GM12873 (cell line): Measurements from ENCODE around the gene BRD4.

Experiments
- TF ChIP-seq, protein P1 (sequence below): IDR thresholded peaks from 2 replicates; pipeline ENCODE4 v1.5.1; 2012; ENCODE audit warnings: low read depth, mild to moderate bottlenecking, moderate library complexity, low read length, control low read depth; ENCODE audit not compliant: insufficient read depth; ENCODE audit errors: missing control alignments

The BRD4 gene

DNA sequence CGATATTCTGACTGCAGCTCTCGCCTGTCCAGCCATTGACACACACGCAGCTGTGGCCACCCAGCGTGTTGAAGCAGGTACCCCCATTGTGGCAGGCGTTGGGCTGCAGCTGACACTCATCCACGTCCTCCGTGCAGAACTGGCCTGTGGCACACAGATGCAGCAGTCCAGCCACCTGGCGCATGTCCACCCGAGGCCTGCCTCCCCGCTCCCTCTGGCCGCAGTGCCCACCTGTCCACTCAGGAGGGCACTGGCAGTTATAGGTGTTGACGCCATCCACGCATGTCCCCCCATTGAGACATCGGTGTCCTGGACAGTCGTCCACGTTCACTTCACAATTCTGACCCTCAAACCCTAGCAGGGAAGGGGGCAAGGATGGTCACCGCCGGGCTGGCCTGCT lies 140.8 kb downstream of the BRD4 start:
- TF ChIP-seq, protein P1, sequence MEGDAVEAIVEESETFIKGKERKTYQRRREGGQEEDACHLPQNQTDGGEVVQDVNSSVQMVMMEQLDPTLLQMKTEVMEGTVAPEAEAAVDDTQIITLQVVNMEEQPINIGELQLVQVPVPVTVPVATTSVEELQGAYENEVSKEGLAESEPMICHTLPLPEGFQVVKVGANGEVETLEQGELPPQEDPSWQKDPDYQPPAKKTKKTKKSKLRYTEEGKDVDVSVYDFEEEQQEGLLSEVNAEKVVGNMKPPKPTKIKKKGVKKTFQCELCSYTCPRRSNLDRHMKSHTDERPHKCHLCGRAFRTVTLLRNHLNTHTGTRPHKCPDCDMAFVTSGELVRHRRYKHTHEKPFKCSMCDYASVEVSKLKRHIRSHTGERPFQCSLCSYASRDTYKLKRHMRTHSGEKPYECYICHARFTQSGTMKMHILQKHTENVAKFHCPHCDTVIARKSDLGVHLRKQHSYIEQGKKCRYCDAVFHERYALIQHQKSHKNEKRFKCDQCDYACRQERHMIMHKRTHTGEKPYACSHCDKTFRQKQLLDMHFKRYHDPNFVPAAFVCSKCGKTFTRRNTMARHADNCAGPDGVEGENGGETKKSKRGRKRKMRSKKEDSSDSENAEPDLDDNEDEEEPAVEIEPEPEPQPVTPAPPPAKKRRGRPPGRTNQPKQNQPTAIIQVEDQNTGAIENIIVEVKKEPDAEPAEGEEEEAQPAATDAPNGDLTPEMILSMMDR: no peak

DNA sequence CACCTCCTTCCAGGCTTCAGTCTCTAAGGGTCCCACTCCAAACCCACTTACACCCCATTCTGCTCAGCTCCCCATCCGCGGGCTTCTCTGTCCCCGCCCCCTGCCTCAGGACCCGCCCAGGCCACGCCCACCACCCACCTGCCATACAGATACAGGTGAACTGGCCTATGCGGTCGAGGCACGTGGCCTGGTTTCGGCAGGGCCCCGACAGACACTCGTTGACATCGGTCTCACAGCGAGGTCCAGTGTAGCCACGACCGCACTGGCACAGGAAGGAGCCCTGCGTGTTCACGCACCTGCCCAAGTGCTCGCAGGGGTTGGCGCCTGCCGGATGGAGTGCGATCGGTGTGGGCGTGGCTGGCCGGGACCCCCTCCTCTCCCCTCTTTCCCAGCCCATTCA lies 143.5 kb downstream of the BRD4 start:
- TF ChIP-seq, protein P1: no peak

DNA sequence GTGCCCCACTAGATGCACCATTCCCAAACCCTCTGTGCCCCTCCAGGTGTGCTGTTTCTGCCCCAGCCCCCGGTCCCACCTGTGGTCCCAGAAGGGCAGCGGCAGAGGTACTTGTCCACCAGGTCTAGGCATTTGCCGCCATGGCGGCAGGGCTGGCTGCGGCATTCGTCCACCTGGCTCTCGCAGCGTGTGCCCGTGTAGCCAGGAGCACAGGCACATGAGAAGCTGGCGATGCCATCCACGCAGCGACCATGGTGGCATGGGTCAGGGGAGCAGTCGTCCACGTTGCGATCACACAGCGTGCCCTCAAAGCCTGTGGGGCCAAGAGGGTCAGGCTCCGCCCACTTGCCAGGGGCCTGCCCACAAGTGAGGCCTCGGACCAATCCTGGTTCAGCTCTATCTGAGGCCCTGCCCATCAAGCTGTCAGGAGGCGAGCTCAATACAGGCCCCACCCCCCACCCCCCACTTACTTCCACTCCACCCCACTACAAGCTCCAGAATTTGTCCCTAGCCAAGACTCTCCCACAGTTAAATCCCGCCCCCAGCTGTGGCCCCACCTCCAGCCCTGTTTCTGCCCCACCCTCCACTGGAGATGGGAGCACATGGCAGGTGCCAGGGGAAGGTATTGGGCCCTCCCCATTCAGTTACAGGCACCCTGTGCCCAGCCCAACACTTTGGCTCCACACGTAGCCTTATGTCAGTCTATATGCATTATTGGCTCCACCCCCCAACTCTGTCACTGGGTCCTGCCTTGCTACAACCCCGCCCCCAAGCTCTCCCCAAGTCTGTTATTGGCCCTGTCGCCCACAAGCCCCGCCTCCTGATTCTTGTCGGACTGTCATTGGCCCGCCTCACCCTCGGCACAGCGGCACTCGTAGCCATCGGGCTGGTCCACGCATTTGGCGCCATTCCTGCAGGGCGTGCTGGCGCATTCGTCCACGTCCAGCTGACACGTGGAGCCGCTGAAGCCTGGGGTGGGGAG lies 145.0 kb downstream of the BRD4 start:
- TF ChIP-seq, protein P1: no peak
